H1 (cell line): ENCODE results near the gene DDX47. TPM values are rescaled to one million over a fixed set of nuclear protein-coding genes. Genes with fewer than 3 reads are reported as not detected.

Experiments
- CHD1 ChIP-seq: IDR thresholded peaks from 2 replicates; pipeline ENCODE4 v1.6.1; 2012; ENCODE audit warnings: low read depth, low read length, improper control_type of control experiment
- CTBP2 ChIP-seq: IDR thresholded peaks from 2 replicates; pipeline ENCODE4 v1.7.0; 2011; ENCODE audit warnings: borderline replicate concordance, mild to moderate bottlenecking, moderate library complexity, mixed read lengths, low read length; ENCODE audit not compliant: insufficient read depth, insufficient read length
- RAD21 ChIP-seq, 2 experiments: IDR thresholded peaks in 1 of 2; conservative IDR thresholded peaks in 1 of 2; 2 replicates each; pipeline ENCODE4 v1.6.1; 2011; ENCODE audit warnings: low read depth in 2 of 2, low read length in 2 of 2, improper control_type of control experiment in 1 of 2, inconsistent platforms in 1 of 2, mild to moderate bottlenecking in 1 of 2, moderate library complexity in 1 of 2
- RXRA ChIP-seq: IDR thresholded peaks from 2 replicates; pipeline ENCODE4 v1.6.1; 2011; ENCODE audit warnings: low read depth, mild to moderate bottlenecking, low read length, moderate library complexity; ENCODE audit not compliant: insufficient read depth
- SIN3A ChIP-seq, 2 experiments: IDR thresholded peaks in 1 of 2; conservative IDR thresholded peaks in 1 of 2; 2 replicates each; pipeline ENCODE4 v1.6.1; 2011 to 2012; ENCODE audit warnings: low read length in 2 of 2, improper control_type of control experiment in 1 of 2, low read depth in 1 of 2, mild to moderate bottlenecking in 1 of 2
- SIX5 ChIP-seq: IDR thresholded peaks from 2 replicates; pipeline ENCODE4 v1.6.1; 2011; ENCODE audit warnings: mild to moderate bottlenecking, low read depth, low read length
- TCF12 ChIP-seq: IDR thresholded peaks from 2 replicates; pipeline ENCODE4 v1.6.1; 2011; ENCODE audit warnings: low read depth, mild to moderate bottlenecking, low read length
- polyA plus RNA-seq, 7 experiments: library from polyadenylated mRNA; depleted of rRNA in 3 of 7; stranded (reverse) in 5 of 7; unstranded in 2 of 7; fragments of >200 nt in 5 of 7; fragments of 200-250 nt in 2 of 7; gene quantifications; 1 replicate in 5 of 7; 2 replicates in 1 of 7; 4 replicates in 1 of 7; pipeline versions ENCODE4 v1.2.1 to v1.2.3, GENCODE V29; 2011 to 2013; ENCODE audit warnings: missing spikeins in 2 of 7, mixed read lengths in 2 of 7
- total RNA-seq: library from RNA; stranded (reverse); fragmentation: NEBNext Ultra II Directional; extraction: Animal tissue kit (Norgen Biotek cat#: 25700); gene quantifications from 2 replicates; pipeline ENCODE4 v1.2.1, GENCODE V29; 2021

The DDX47 gene
- total and polyA plus RNA-seq, 2 of the 8 experiments (the other 6 are each of a cell fraction or from before 2014, with no cell fraction given), result 54.4 to 74.2 TPM

DNA sequence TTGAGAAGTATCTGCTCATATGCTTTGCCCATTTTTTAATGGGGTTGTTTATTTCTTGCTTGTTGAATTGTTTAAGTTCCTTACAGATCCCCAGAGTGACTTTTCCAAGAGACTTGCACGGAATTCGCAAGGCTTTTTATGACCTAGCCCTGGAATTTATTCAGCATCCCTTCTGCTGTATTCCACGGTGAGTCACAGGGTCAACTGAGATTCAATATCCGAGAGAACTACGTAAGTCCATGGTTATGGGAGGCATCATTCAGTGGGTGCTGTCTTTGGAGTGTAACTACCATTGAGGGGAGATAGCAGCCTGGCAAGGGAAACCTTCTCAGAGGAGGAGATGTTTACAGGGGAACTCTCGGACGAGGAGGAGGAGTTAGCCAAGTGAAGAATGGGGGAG, 57.3 kb downstream of the DDX47 start (continued):
- TF ChIP-seq TCF12, result no peak
- no peak for TF ChIP-seq CHD1
- no peak for TF ChIP-seq RAD21 (IDR thresholded peaks at IDR 0.05 in 1 of 2, conservative IDR thresholded peaks at IDR 0.05 in 1 of 2; ENCODE audit: low read depth in 2 of 2, low read length in 2 of 2)
- no peak for TF ChIP-seq CTBP2
- no peak for TF ChIP-seq SIN3A (conservative IDR thresholded peaks at IDR 0.05 in 1 of 2, IDR thresholded peaks at IDR 0.05 in 1 of 2; ENCODE audit: low read depth in 1 of 2, low read length in 2 of 2)
- TF ChIP-seq RXRA, result no peak
- TF ChIP-seq SIX5, result no peak
